Vagina (tissue), 2 donors: ENCODE measurements around the gene LEFTY1. TPM values are rescaled to one million over a fixed set of nuclear protein-coding genes. Genes with fewer than 3 reads are reported as not detected.

Source experiments
- DNase-seq, 2 donors: peaks; one replicate each; pipeline ENCODE4 v3.0.0-alpha.2; 2017; ENCODE audit errors: extremely low spot score in 2 of 2
- H3K27ac ChIP-seq: fragments of 200-600 bp; sonication (generic); one replicate; pipeline ENCODE4 v1.5.1; 2019
- H3K27me3 ChIP-seq: fragments of 200-600 bp; sonication (generic); one replicate; pipeline ENCODE4 v1.5.1; 2019
- H3K36me3 ChIP-seq, 2 donors: fragments of 200-600 bp; sonication (generic); one replicate each; pipeline ENCODE4 v1.5.1; 2017 to 2019
- H3K4me1 ChIP-seq: fragments of 200-600 bp; sonication (generic); one replicate; pipeline ENCODE4 v1.5.1; 2019
- H3K4me3 ChIP-seq, 2 donors: fragments of 200-600 bp; sonication (generic); 1 replicate in 1 of 2; 2 replicates in 1 of 2; pipeline ENCODE4 v1.5.1; 2016 to 2019
- H3K9me3 ChIP-seq: fragments of 200-600 bp; sonication (generic); one replicate; pipeline ENCODE4 v1.5.1; 2019
- POLR2A ChIP-seq, 2 donors: fragments of 450-650 bp; IDR thresholded peaks; one replicate each; pipeline ENCODE4 v1.6.1; 2017; ENCODE audit warnings: antibody characterized with exemption in 2 of 2, mild to moderate bottlenecking in 2 of 2, moderate library complexity in 2 of 2
- POLR2AphosphoS5 ChIP-seq, 2 donors: sonication (generic); formaldehyde crosslinking; IDR thresholded peaks; one replicate each; pipeline ENCODE4 v1.9.0; 2017; ENCODE audit warnings: antibody characterized with exemption in 2 of 2, mild to moderate bottlenecking in 2 of 2, low read depth in 1 of 2; ENCODE audit not compliant: insufficient read depth in 1 of 2
- intact Hi-C: fragments of 100-400 bp; cut with DNase I; formaldehyde crosslinking; loops from one replicate; pipeline ENCODE4 v1.15.1; 2023
- total RNA-seq: library from RNA; depleted of rRNA; stranded (reverse); fragments of >200 nt; gene quantifications from one replicate; pipeline ENCODE4 v1.2.3, GENCODE V29; 2016
- TF ChIP-seq, protein P1 (sequence below), 3 experiments: fragments of 450-650 bp in 2 of 3; fragments of 200-600 bp in 1 of 3; sonication (generic) in 1 of 3; IDR thresholded peaks; one replicate each; pipeline ENCODE4 v1.5.1; 2017 to 2019; ENCODE audit warnings: antibody characterized with exemption in 3 of 3, mild to moderate bottlenecking in 2 of 3, moderate library complexity in 2 of 3

LEFTY1 gene
- total RNA-seq, 1 donor from 2014 or later = not detected

DNA sequence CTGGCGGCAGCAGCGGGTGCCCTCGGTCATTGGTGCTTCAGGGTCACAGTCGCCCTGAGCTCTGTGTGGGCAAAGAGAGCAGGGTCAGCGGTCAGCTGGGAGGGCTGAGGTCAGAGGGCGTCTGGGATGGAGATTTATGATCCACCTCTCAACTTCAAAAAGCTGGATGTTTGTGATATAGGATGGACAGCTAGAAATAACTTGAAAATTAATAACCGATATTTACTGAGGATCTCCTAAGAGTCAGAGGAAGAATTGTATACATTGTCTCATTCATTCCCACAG, 2.0 kb downstream of the LEFTY1 start:
- intact Hi-C loops = loop anchor here (10.0 kb wide), 1 partner anchor 112 kb away; the partner anchor contains the start of gene SRP9
- DNase-seq = no peak
- H3K9me3 ChIP-seq = no peaks in the 10 kb centered on the region
- TF ChIP-seq POLR2AphosphoS5 (IDR thresholded peaks at IDR 0.05; ENCODE audit: insufficient read depth in 1 of 2, low read depth in 1 of 2) (no peak), POLR2A (IDR thresholded peaks at IDR 0.05) (no peak)
- TF ChIP-seq, protein P1, sequence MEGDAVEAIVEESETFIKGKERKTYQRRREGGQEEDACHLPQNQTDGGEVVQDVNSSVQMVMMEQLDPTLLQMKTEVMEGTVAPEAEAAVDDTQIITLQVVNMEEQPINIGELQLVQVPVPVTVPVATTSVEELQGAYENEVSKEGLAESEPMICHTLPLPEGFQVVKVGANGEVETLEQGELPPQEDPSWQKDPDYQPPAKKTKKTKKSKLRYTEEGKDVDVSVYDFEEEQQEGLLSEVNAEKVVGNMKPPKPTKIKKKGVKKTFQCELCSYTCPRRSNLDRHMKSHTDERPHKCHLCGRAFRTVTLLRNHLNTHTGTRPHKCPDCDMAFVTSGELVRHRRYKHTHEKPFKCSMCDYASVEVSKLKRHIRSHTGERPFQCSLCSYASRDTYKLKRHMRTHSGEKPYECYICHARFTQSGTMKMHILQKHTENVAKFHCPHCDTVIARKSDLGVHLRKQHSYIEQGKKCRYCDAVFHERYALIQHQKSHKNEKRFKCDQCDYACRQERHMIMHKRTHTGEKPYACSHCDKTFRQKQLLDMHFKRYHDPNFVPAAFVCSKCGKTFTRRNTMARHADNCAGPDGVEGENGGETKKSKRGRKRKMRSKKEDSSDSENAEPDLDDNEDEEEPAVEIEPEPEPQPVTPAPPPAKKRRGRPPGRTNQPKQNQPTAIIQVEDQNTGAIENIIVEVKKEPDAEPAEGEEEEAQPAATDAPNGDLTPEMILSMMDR (IDR thresholded peaks at IDR 0.05) = no peak
- H3K4me3 ChIP-seq = no peak overlapping the region
- no peaks in the 10 kb centered on the region for H3K36me3 ChIP-seq
- no peaks in the 10 kb centered on the region for H3K27me3 ChIP-seq
- peaks cover 11% of the 10 kb centered on the region for H3K4me1 ChIP-seq
- no peak overlapping the region for H3K27ac ChIP-seq

DNA sequence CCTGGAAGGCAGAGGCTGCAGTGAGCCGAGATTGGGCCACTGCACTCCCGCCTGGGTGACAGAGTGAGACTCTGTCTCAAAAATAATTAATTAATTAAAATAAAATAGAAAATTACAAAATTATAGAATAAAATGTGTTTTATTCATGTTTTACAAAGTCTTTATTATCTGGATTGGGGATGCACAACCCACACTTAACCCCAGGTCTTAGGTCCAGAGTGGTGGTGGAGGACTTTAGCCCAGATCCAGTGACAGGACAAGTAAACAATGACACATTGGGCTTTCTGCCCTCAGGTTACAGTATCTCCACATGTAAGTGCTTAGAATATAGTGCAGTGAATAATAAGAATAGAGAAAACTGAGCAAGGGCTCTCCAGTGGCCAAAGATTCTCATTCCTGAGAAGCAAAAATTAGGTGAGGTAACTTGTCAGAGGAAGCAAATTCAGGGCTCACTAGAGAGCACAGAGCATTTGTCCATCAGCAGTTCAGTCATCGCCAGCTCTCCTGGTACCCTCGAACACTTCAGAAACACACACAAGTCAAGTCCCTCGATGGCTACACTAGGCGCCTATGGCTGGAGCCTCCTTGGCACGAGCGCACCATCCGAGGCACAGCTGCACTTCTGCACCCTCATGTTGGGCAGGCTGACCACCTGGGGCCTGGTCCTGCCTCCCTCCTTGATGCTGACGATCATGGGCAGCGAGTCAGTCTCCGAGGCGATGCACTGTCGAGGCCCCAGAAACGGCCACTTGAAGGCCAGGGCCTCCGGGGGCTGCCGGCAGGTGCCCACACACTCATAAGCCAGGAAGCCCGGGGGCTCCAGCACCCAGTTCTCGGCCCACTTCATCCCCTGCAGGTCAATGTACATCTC, 2.6 kb downstream of the LEFTY1 start:
- no peak overlapping the region for H3K4me3 ChIP-seq
- intact Hi-C loops = loop anchor here (10.0 kb wide), 1 partner anchor 112 kb away; the partner anchor contains the start of gene SRP9
- no peak overlapping the region for H3K27ac ChIP-seq
- TF ChIP-seq, protein P1 (IDR thresholded peaks at IDR 0.05) = no peak
- TF ChIP-seq POLR2A (IDR thresholded peaks at IDR 0.05) (no peak), POLR2AphosphoS5 (IDR thresholded peaks at IDR 0.05; ENCODE audit: insufficient read depth in 1 of 2, low read depth in 1 of 2) (no peak)
- peaks cover 14% of the 10 kb centered on the region for H3K4me1 ChIP-seq
- H3K9me3 ChIP-seq = no peaks in the 10 kb centered on the region
- H3K36me3 ChIP-seq = no peaks in the 10 kb centered on the region
- no peaks in the 10 kb centered on the region for H3K27me3 ChIP-seq
- DNase-seq = no peak

DNA sequence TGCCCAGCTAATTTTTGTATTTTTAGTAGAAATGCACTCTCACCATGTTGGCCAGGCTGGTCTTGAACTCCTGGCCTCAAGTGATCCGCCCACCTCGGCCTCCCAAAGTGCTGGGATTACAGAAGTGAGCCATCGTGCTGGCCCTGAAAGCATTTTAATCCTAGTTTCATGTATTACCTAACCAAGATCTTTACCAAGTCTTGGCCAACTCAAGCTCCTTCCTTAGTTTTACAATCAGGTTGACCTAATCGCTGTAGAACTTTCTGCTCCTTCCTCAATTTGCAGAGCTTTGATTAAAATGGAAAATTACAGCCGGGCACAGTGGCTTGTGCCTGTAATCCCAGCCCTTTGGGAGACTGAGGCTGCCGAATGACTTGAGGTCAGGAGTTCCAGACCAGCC, 3.6 kb downstream of the LEFTY1 start:
- H3K4me1 ChIP-seq = peaks cover 25% of the 10 kb centered on the region
- H3K4me3 ChIP-seq = no peak overlapping the region
- no peaks in the 10 kb centered on the region for H3K36me3 ChIP-seq
- no peak for TF ChIP-seq POLR2AphosphoS5 (IDR thresholded peaks at IDR 0.05; ENCODE audit: insufficient read depth in 1 of 2, low read depth in 1 of 2)
- no peak for TF ChIP-seq POLR2A (IDR thresholded peaks at IDR 0.05)
- TF ChIP-seq, protein P1 (IDR thresholded peaks at IDR 0.05) = no peak
- DNase-seq = no peak
- intact Hi-C loops = loop anchor here (10.0 kb wide), 1 partner anchor 111 kb away; the partner anchor contains the start of gene SRP9
- no peaks in the 10 kb centered on the region for H3K27me3 ChIP-seq
- no peak overlapping the region for H3K27ac ChIP-seq
- H3K9me3 ChIP-seq = no peaks in the 10 kb centered on the region

DNA sequence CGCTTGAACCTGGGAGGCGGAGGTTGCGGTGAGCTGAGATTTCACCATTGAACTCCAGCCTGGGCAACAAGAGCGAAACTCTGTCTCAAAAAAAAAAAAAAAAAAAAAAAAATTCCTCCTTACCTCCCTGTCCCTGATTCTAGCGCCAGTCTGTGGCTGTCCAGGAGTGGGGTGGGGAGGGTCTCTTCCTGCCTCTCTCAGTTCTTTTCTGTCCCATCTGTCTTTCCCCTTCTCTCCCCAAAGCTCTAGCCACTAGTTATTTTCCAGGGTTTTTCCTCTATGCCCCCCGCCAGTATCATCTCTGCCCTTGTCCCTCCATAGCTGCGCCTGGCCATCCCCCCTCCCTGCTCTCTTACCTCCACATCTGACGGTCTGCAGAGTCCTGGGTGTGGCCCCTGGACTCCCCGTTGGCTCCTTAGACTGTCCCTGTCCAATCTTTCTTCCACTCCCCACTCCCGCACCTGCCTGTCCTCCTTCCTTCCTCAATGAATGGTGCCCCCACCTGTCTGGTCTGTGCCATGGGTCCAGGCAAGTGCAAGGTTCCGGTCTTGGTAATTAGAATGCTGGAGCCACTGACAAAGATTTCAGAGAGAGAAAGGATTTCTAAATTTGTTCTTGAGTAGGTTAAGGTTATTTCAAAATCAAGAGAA, 5.2 kb downstream of the LEFTY1 start:
- no peak for DNase-seq
- Histone ChIP-seq H3K27ac (peak overlapping the region; percentile 92), H3K27me3 (no peaks in the 10 kb centered on the region), H3K4me3 (peak overlapping the region in 1 of 2 donors; percentile 94), H3K9me3 (no peaks in the 10 kb centered on the region), H3K4me1 (peaks cover 41% of the 10 kb centered on the region), H3K36me3 (no peaks in the 10 kb centered on the region)
- TF ChIP-seq POLR2A (IDR thresholded peaks at IDR 0.05) = no peak
- no peak for TF ChIP-seq POLR2AphosphoS5 (IDR thresholded peaks at IDR 0.05; ENCODE audit: insufficient read depth in 1 of 2, low read depth in 1 of 2)
- TF ChIP-seq, protein P1 (IDR thresholded peaks at IDR 0.05) = no peak
- intact Hi-C loops = loop anchor here (10.0 kb wide), 1 partner anchor 109 kb away; the partner anchor contains the start of gene SRP9
